Epithelial cell of prostate (primary cell): ENCODE data around the gene SLC7A1.

Source experiments
- DNase-seq: peaks from one replicate; pipeline ENCODE4 v3.0.0-alpha.2; 2011; ENCODE audit warnings: low read depth, low spot score
- H3K27ac ChIP-seq: fragments of 450-650 bp; 2 replicates; pipeline ENCODE4 v1.5.1; 2017; ENCODE audit warnings: mild to moderate bottlenecking

SLC7A1 gene

GRCh38 chr13:29563941-29564340, 31.5 kb downstream of the SLC7A1 start:
- no peak overlapping the region for H3K27ac ChIP-seq
- DNase-seq: no peak

GRCh38 chr13:29562786-29563438, 32.6 kb downstream of the SLC7A1 start:
- DNase-seq: no peak
- no peak overlapping the region for H3K27ac ChIP-seq

- H3K27ac ChIP-seq: no peak overlapping the region
- DNase-seq: no peak
Observed at GRCh38 chr13:29561918-29562317, 33.6 kb downstream of the SLC7A1 start.

DNA sequence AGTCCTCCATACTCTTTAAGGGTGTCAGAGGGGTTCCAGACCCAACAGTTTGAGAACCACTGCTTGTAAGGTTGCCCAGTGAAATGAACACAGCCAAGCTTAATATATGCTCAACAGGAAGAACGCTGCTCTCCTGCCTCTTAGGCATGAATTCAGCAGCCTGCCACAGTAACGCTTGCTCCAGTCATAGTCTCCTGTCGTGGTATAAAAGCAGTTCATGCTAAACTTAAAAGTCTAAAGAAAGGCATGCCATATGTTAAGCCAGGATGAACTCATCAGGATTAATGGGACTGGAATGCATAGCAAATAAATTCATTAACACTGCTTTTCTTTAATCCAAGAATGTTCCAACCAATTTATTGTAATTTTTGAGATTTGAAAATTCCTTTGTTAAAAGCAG, 38.7 kb downstream of the SLC7A1 start:
- no peak for DNase-seq

GRCh38 chr13:29551214-29551613, 44.3 kb downstream of the SLC7A1 start:
- H3K27ac ChIP-seq: no peak overlapping the region
- no peak for DNase-seq

More for the DNA sequence above, 38.7 kb downstream of the SLC7A1 start:
- no peak overlapping the region for H3K27ac ChIP-seq

DNA sequence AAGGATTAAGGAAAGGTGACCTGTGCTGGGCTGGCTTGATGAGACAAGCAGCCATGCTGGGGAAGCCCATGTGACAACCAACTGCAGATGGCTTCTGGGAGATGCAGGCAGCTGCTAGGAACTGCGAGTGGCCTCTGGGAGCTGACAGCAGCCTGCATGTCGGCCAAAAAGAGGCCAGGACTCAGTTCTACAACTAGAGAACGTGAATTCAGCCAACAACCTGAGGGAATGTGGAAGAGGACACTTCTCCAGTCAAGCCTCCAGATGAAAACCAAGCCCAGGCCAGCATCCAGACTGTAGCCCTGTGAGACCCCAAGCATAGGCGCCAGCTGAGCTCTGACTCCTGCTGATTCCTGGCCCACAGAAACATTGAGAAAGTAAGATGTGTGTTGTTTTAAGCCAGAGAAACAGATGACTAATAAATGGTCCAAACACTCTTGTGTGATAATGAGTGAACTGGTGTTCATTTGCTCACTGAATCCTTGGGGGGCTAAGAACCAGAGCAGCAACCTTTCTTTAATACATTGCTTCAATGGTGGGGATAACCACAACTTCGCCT, 45.0 kb downstream of the SLC7A1 start:
- H3K27ac ChIP-seq: no peak overlapping the region
- DNase-seq: no peak

GRCh38 chr13:29548722-29549121, 46.8 kb downstream of the SLC7A1 start:
- no peak for DNase-seq
- H3K27ac ChIP-seq: no peak overlapping the region

DNA sequence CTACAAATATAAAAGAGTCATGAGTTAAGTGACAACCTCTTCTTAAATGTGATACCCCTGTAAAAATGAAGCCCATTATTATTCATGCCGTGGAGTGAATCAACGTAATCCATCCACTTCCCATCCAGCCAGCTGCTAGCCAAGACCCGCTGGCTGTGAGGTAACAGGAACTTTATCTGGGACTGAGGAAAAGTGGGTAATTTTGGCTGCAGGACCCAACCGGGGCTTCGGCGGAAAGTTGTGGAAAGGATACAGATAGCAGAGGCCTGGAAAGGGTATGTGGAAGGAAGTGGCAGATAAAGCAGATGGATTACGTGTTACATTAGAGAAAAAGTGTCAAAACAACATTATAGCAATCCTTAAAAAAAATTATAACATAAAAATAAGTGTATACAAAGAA, 48.3 kb downstream of the SLC7A1 start:
- H3K27ac ChIP-seq: no peak overlapping the region
- no peak for DNase-seq

DNA sequence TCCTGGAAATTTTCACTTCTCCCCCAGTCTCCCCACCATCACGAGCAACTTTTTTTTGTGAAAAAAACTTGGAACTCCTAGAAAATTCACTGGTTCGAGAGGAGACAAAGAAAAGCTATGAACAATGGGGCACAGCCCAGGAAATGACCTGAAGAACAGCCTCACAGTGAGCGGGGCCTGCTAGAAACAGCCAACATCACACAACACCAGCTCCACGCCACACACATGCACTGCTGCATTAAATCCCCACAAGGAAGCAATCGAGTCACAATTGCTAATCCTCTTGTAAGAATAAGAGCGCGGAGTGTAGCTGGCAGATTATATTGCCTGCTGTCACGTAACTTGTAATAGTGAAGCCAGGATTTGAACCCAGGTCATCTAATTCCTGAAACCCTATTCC, 48.8 kb downstream of the SLC7A1 start:
- no peak overlapping the region for H3K27ac ChIP-seq

DNA sequence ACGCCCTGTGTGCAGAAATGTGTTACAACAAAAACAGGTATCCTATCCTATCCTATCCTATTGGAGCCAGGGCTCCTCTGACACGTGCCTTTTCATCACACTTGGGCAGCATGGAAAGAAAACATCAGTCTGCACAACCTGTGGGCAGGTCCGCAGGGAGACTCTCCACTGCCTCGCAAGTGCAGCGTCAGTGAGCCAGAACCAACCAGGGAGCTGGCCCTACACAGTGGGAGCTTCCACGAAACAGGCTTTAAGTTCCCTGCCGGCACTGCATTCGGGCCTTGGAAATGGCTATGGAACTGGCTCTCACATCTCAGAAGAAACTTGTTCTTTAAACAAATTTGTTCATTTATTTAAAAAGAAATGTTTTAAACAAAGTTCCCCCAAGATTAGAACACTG, 49.5 kb downstream of the SLC7A1 start:
- DNase-seq: no peak
- no peak overlapping the region for H3K27ac ChIP-seq

More for the DNA sequence above, 48.8 kb downstream of the SLC7A1 start:
- no peak for DNase-seq

DNA sequence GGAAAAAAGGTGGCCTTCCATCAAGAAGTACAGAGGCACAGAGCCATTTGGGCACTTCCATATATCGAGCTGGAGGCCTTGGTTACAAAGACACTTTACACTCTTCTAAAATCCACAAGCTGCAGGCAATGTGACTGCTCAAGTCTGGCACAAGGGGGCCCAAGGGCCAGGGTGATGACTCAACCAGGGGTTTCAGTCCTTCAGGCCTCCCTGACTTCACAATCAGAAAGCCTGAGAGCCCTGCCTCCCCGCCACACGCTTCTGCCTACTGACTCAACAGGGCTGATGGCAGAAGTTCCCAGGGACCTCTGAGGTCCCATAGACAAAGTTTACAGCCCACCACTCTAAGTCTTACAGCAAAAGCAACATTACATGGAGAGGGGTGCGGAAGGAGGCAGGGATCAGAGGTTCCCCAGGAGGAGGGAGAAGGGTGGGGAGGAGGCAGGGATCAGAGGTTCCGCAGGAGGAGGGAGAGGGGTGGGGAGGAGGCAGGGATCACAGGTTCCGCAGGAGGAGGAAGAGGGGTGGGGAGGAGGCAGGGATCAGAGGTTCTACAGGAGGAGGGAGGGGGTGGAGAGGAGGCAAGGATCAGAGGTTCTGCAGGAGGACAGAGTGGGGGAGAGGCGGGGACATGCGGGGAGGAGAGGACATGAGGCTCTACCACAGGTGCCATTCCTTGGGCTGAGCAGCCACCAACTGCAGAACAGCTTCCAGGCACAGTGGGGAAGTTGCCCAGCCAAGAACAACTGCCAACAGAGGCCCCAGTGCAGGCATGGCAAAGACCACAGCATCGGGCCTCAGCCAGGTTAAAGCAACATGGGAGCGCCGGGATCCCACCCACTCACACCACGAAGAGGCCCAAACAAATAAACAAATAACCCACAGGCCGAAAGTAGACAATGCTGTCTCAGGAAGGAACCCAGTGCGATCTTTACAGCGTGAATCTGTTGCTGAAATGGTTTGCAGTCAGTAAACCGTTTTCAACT, 52.0 kb downstream of the SLC7A1 start:
- H3K27ac ChIP-seq: no peak overlapping the region
- no peak for DNase-seq

- DNase-seq: no peak
- no peak overlapping the region for H3K27ac ChIP-seq
Observed at GRCh38 chr13:29542381-29542780, 53.1 kb downstream of the SLC7A1 start.

DNA sequence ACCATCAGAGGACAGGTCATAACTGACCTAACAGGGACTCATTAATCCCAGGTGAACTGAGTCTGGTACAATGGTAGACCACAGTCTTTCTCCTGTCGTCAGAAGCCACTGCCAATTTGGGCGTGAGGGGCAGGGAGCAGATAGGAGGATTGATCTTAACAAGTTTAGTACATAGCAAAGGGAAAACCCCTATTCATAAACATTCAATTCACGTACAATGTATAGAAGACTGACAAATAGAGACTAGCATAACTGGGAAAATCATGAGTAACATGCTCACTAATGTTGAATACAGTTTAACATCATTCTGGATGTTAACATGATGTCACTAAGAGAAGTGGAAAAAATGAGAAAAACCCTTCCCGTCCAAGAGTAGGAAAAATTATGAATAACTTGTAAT, 54.1 kb downstream of the SLC7A1 start:
- DNase-seq: no peak

DNA sequence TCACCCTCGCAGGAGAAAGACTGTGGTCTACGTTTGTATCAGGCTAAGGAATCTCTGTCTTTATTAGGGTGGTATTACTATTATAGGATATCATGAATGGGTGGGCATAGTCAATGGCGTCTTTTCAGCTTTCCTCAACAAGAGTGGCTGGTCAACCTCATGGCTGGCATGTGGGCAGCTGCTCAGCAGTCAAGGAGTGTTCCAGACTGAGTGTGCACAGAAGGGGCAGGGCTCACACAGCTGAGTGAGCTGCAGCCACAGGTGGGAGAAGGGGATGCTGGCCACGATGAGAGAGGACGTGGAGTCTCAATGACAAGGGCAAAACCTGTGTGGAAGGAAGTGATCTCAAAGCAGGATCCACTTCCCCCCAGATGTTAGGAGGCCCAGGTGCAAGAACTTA, 54.7 kb downstream of the SLC7A1 start:
- no peak for DNase-seq
- H3K27ac ChIP-seq: no peak overlapping the region

More for the DNA sequence above, 54.1 kb downstream of the SLC7A1 start:
- no peak overlapping the region for H3K27ac ChIP-seq

DNA sequence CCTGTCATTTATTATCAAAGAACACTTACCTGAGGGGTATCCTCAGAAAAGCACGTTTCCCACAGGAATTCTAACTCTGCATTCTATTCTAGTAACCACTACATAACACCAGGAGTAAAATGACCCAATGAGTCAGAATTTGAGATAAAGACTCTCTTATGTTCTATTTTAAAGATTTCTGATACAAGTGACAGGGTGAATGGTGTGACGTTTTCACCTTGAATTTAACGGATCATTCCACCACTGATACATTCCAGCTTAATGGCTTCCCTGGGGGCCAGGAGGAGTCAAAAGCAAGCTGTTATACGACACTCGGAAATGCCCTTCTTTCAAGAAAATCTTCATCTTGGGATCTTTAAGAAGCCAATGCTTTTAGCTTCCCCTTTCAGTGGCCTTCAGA, 55.2 kb downstream of the SLC7A1 start:
- DNase-seq: no peak
- no peak overlapping the region for H3K27ac ChIP-seq

DNA sequence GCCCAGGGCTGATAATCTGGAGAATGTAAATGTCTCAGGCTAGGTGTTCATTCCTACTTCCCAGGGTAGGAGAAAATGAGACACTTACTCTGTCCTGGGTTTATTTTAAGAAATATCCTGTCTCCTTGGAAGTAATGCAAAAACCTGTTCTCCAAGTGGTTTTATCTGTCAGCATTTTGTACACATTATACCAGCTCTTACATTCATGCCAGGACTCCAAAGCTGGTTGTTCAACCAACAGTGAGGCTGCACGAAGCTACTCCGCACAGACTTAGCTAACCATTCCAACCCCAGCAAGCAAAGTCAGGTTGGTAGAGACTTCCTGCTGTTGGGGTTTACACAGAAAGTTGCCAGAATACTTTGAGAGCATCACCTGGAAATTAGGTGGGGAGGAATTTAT, 55.6 kb downstream of the SLC7A1 start:
- H3K27ac ChIP-seq: no peak overlapping the region
- DNase-seq: no peak

DNA sequence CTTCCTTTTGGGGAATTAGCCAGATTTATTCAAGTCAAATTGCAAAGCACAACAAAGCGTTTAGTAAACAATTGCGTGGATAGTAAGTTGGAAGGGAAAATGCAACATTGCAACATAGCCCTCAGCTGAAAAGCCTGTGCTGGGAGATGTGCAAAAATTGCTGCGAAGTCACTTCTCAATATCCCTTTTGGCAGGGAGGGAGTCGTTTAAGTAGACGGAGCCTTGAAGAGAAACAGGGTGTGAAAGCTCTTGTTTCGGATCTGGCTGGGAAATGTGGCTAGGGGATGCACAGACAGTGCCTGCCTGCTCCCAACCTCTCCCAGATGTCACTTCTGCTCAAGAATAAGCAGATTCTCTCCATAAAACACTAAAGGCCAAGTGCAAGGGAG, 56.8 kb downstream of the SLC7A1 start:
- H3K27ac ChIP-seq: no peak overlapping the region
- DNase-seq: no peak

DNA sequence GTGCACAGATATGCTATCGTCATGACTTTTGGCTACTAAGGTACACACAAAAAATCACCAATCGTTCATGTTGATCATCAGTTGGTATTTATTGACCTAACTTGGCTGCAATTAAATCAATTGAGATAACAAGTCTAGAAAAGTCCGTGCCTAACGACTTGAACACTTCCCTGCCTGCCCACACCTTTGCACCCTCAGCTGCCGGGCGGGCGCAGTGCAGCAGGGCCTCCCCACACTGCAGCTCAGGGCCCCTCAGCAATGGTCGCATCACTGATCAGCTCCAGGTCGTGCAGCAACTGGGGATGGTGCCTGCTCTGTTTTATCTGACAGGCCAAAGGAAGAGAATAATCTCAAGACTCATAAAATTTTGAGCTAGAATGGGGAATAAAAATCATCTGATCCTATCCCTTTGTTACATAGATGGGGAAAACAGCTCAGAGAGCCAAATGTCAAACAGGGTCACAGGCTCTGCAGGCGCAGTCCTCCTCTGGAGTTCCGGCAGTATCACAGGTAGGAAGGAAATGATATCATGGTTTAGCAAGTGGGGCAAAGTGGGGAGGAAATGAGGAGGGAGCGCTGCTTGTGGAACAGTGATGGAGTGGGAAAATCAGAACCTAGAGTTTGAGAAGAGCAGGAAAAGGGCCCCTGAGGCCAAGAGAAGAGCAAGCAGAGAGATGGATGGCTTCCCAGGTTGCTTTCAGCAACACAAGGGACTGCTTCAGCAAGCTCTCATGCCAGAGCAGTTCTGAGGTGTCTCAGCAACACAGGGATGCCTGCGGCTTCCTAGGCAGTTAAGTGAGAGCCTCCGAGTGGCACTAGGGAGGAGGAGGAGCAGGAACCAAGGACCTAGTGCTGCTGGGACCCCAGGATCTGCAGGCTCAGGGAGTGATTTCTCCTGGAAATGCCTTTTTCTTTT, 57.5 kb downstream of the SLC7A1 start:
- no peak for DNase-seq
- H3K27ac ChIP-seq: no peak overlapping the region

DNA sequence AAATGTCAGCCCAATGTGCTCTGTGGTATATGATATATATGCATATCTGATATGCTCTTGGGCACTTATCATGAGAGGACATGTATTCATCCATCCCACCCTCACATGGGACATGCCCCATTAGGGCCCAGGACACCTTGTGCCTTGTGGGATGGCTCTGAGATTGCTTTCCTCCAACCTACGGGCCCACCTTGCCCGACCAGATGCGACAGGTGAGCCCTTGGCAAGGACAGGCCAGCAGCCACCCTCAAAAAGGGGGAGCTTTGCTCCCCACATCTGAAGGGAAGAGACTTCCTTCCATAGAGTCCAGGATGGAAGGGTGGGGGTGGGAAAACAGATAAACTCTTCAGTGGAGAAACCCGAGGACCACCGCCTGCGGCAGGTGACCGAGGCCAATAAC, 58.6 kb downstream of the SLC7A1 start:
- H3K27ac ChIP-seq: no peak overlapping the region
- no peak for DNase-seq
